Panc1 (cell line): ENCODE data around the gene SYNE1. TPM values are rescaled to one million over a fixed set of nuclear protein-coding genes. Genes with fewer than 3 reads are reported as not detected.

Source experiments
- ATAC-seq: fragments of 200-7000 bp; cut with Tn5 transposase; 2 replicates; pipeline ENCODE4 v1.9.1; 2020; ENCODE audit warnings: mild to moderate bottlenecking, moderate library complexity
- BruUV-seq: library from RNA; stranded (reverse); fragments of 400-500 nt; replicated peaks from 2 replicates; lab custom pipeline; 2021; lab: Mats Ljungman, UMichigan
- CTCF ChIA-PET: fragments of 300-600 bp; sonication (Branson Sonifier 250); formaldehyde crosslinking; loops from one replicate; lab custom pipeline; 2022; ENCODE audit warnings: antibody characterized with exemption; lab: Charles Lee
- POLR2A ChIA-PET: fragments of 300-600 bp; sonication (Branson Sonifier 250); formaldehyde crosslinking; loops from one replicate; lab custom pipeline; 2022; ENCODE audit warnings: antibody characterized with exemption; lab: Charles Lee
- DNase-seq: peaks from one replicate; pipeline ENCODE4 v3.0.0-alpha.2; 2010; ENCODE audit warnings: low read depth, low spot score
- H3K27ac ChIP-seq: 2 replicates; pipeline ENCODE4 v1.5.1; 2011; ENCODE audit warnings: mild to moderate bottlenecking, low read length, inconsistent platforms
- H3K27me3 ChIP-seq: fragments of 200-500 bp; sonication (Bioruptor generic); 2 replicates; pipeline ENCODE4 v1.6.0; 2014; ENCODE audit warnings: low read length, inconsistent platforms; ENCODE audit not compliant: control insufficient read depth, insufficient read depth
- H3K36me3 ChIP-seq: fragments of 200-500 bp; sonication (Bioruptor generic); 2 replicates; pipeline ENCODE4 v1.5.1; 2014; ENCODE audit warnings: inconsistent platforms, mild to moderate bottlenecking, low read length, moderate library complexity; ENCODE audit not compliant: control insufficient read depth, insufficient read depth
- H3K4me1 ChIP-seq: 2 replicates; pipeline ENCODE4 v1.5.1; 2011; ENCODE audit warnings: inconsistent platforms, mild to moderate bottlenecking, low read length, moderate library complexity; ENCODE audit not compliant: control insufficient read depth, insufficient read depth
- H3K4me3 ChIP-seq, 2 experiments: 2 replicates each; pipeline ENCODE4 v1.5.1; 2011 to 2012; ENCODE audit warnings: low read depth in 2 of 2, low read length in 2 of 2, mild to moderate bottlenecking in 2 of 2, inconsistent platforms in 1 of 2, moderate library complexity in 1 of 2
- H3K9me3 ChIP-seq: fragments of 200-500 bp; sonication (Bioruptor generic); 2 replicates; pipeline ENCODE4 v1.5.1; 2014; ENCODE audit warnings: low read depth, mild to moderate bottlenecking, inconsistent platforms, low read length, moderate library complexity; ENCODE audit not compliant: control insufficient read depth, insufficient read depth
- POLR2AphosphoS5 ChIP-seq: IDR thresholded peaks from 2 replicates; pipeline ENCODE4 v1.6.1; 2012; ENCODE audit warnings: mild to moderate bottlenecking, low read depth, low read length, moderate library complexity
- SIN3A ChIP-seq: IDR thresholded peaks from 2 replicates; pipeline ENCODE4 v1.6.1; 2012; ENCODE audit warnings: low read depth, mild to moderate bottlenecking, low read length, moderate library complexity, borderline replicate concordance; ENCODE audit not compliant: insufficient read depth
- TCF7L2 ChIP-seq: IDR thresholded peaks from 2 replicates; pipeline ENCODE4 v1.6.1; 2011; ENCODE audit warnings: mild to moderate bottlenecking, low read depth, low read length, inconsistent platforms
- in situ Hi-C: cut with HindIII; loops from 2 replicates; pipeline ENCODE4 v1.10.0; 2016; ENCODE audit warnings: low sequenced_read_pairs, low pct_unique_long_range_greater_than_20kb
- intact Hi-C: fragments of 100-400 bp; cut with micrococcal nuclease; formaldehyde crosslinking; loops from one replicate; pipeline ENCODE4 v1.10.0; 2022; ENCODE audit not compliant: unreplicated experiment
- total RNA-seq: library from RNA; stranded (reverse); gene quantifications from one replicate; pipeline ENCODE4 v1.2.1, GENCODE V29; 2021; ENCODE audit not compliant: unreplicated experiment
- TF ChIP-seq, protein P1 (sequence below), 2 experiments: IDR thresholded peaks; 2 replicates each; pipeline ENCODE4 v1.6.1; 2011 to 2012; ENCODE audit warnings: low read depth in 2 of 2, control low read depth in 1 of 2, low read length in 1 of 2, mild to moderate bottlenecking in 1 of 2, moderate library complexity in 1 of 2; ENCODE audit not compliant: insufficient read depth in 1 of 2
- TF ChIP-seq, protein P2 (sequence below): fragments of 450-650 bp; IDR thresholded peaks from 2 replicates; pipeline ENCODE4 v1.5.1; 2017; ENCODE audit warnings: mild to moderate bottlenecking

Gene SYNE1
- total RNA-seq, 1 experiment from 2014 or later, result 3.2 TPM

DNA sequence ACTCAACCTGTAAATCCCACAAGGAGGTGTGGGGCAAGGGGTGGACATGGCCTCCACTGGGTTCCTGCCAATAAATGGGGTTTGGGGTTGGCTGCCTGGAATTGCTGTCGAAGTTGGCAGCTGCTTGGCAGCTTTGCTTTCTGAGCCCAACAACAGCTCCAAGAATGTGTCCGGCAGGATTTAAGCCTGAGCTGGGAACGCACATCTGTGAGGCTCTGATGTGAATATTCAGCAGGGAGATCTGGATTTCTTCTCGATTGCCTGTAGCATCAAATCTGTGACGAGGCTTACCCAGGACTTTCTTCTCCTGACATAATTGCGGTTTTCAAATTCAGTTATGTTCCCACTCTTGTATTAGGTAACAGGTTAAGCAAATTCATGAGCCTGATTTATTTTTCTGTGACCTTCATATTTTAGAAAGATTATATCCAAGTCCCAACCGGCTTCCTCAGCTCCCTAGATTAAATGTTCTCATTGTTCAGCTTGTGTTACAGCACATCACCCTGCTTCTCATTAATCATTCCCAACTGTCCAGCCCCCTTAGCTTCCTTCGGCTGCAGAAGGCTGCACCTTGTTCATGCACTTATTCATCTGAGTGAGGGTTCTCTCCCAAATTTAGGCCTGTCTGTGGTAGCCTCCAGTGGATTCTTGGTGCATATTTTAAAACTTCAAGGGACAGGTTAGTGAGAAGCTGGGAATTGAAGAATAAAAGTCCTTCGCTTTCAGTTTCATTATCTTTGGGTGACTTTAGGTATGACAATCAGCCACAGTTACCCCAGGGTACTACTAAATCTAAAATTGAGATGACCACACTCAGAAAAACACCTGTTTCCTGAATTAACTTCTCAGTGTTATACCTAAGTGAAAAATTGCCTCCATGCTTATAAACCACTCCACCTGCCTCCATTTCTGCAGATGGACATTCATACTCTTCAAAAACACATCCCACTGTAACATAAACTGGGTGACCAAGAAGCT is 519.7 kb downstream of the SYNE1 start:
- ATAC-seq (no peak), DNase-seq (no peak)
- CTCF ChIA-PET, result no interaction called here
- Histone ChIP-seq H3K36me3 (no peaks in the 10 kb centered on the region), H3K4me3 (no peak overlapping the region), H3K27ac (no peak overlapping the region), H3K27me3 (no peaks in the 10 kb centered on the region), H3K4me1 (no peaks in the 10 kb centered on the region), H3K9me3 (no peaks in the 10 kb centered on the region)
- intact Hi-C loops, result no loop called here
- in situ Hi-C loops, result no loop called here
- BruUV-seq, result no TSS peak
- TF ChIP-seq SIN3A, result no peak
- POLR2A ChIA-PET, result no interaction called here

DNA sequence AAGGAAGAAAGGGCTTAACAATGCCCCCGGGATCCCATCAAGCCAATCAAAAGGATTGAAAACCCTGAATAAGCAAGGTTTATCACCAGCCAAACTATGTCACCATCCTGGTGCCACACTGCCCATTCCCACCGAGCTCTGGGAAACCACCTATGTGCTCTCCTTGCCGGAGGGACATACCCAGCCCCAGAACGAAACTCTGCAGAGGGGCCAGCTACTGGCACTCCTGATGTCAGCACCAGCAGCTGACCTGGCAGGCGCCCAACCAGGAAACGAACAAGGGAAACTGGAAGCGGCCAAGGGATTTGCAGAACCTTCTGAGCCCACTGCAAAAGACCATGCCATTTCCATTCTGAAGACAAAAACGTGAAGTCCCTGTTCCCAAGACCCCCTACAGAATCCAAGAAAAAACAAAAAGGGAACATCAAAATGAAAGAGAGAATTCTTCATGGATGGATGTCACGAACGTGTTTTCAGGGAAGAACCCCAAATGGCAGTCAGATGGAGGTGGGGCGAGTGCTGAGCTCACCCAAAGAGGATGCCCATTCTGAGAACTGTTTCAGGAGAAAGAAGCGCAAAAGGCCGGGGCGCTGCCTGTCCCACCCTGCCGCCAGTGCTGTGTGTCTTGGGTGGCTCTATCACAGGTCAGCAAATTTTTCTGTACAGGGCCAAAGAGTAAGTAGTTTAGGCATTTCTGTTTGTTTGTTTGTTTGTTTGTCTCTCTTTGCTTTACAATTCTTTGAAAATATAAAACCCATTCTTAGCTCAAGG is 524.5 kb downstream of the SYNE1 start:
- no peak overlapping the region for H3K27ac ChIP-seq
- POLR2A ChIA-PET, result no interaction called here
- H3K4me3 ChIP-seq, result no peak overlapping the region
- no peaks in the 10 kb centered on the region for H3K4me1 ChIP-seq
- CTCF ChIA-PET, result no interaction called here
- intact Hi-C loops (no loop called here), in situ Hi-C loops (no loop called here)
- DNase-seq, result no peak
- BruUV-seq, result no TSS peak
- no peaks in the 10 kb centered on the region for H3K27me3 ChIP-seq
- H3K9me3 ChIP-seq, result no peaks in the 10 kb centered on the region
- H3K36me3 ChIP-seq, result no peaks in the 10 kb centered on the region
- TF ChIP-seq, protein P1, sequence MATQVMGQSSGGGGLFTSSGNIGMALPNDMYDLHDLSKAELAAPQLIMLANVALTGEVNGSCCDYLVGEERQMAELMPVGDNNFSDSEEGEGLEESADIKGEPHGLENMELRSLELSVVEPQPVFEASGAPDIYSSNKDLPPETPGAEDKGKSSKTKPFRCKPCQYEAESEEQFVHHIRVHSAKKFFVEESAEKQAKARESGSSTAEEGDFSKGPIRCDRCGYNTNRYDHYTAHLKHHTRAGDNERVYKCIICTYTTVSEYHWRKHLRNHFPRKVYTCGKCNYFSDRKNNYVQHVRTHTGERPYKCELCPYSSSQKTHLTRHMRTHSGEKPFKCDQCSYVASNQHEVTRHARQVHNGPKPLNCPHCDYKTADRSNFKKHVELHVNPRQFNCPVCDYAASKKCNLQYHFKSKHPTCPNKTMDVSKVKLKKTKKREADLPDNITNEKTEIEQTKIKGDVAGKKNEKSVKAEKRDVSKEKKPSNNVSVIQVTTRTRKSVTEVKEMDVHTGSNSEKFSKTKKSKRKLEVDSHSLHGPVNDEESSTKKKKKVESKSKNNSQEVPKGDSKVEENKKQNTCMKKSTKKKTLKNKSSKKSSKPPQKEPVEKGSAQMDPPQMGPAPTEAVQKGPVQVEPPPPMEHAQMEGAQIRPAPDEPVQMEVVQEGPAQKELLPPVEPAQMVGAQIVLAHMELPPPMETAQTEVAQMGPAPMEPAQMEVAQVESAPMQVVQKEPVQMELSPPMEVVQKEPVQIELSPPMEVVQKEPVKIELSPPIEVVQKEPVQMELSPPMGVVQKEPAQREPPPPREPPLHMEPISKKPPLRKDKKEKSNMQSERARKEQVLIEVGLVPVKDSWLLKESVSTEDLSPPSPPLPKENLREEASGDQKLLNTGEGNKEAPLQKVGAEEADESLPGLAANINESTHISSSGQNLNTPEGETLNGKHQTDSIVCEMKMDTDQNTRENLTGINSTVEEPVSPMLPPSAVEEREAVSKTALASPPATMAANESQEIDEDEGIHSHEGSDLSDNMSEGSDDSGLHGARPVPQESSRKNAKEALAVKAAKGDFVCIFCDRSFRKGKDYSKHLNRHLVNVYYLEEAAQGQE (IDR thresholded peaks at IDR 0.05; ENCODE audit: insufficient read depth in 1 of 2, low read depth in 2 of 2, low read length in 1 of 2), result no peak
- TF ChIP-seq TCF7L2 (no peak), SIN3A (no peak), POLR2AphosphoS5 (no peak)
- TF ChIP-seq, protein P2, sequence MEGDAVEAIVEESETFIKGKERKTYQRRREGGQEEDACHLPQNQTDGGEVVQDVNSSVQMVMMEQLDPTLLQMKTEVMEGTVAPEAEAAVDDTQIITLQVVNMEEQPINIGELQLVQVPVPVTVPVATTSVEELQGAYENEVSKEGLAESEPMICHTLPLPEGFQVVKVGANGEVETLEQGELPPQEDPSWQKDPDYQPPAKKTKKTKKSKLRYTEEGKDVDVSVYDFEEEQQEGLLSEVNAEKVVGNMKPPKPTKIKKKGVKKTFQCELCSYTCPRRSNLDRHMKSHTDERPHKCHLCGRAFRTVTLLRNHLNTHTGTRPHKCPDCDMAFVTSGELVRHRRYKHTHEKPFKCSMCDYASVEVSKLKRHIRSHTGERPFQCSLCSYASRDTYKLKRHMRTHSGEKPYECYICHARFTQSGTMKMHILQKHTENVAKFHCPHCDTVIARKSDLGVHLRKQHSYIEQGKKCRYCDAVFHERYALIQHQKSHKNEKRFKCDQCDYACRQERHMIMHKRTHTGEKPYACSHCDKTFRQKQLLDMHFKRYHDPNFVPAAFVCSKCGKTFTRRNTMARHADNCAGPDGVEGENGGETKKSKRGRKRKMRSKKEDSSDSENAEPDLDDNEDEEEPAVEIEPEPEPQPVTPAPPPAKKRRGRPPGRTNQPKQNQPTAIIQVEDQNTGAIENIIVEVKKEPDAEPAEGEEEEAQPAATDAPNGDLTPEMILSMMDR, result no peak
- ATAC-seq, result no peak
